Colonic mucosa (tissue), 4 donors: ENCODE results near the gene CABLES1. TPM values are rescaled to one million over a fixed set of nuclear protein-coding genes. Genes with fewer than 3 reads are reported as not detected.

Source experiments
- DNase-seq: peaks from one replicate; pipeline ENCODE4 v3.0.0-alpha.2; 2020
- H3K27ac ChIP-seq: fragments of 200-600 bp; one replicate; pipeline ENCODE4 v1.8.0; 2021
- H3K27me3 ChIP-seq: fragments of 200-600 bp; one replicate; pipeline ENCODE4 v1.8.0; 2021
- H3K36me3 ChIP-seq: fragments of 200-600 bp; one replicate; pipeline ENCODE4 v1.8.0; 2021
- H3K4me1 ChIP-seq: fragments of 200-600 bp; one replicate; pipeline ENCODE4 v1.8.0; 2021; ENCODE audit warnings: mild to moderate bottlenecking
- H3K4me3 ChIP-seq: fragments of 200-600 bp; one replicate; pipeline ENCODE4 v1.8.0; 2021
- H3K9ac ChIP-seq, 2 donors: one replicate each; pipeline ENCODE4 v1.7.0; 2013; ENCODE audit warnings: control low read depth in 2 of 2, low read depth in 2 of 2, low read length in 2 of 2
- H3K9me3 ChIP-seq: fragments of 200-600 bp; one replicate; pipeline ENCODE4 v1.8.0; 2021
- CTCF ChIP-seq: fragments of 200-600 bp; IDR thresholded peaks from one replicate; pipeline ENCODE4 v1.8.0; 2022; ENCODE audit warnings: antibody characterized with exemption, mild to moderate bottlenecking
- intact Hi-C: fragments of 100-400 bp; cut with DNase I; formaldehyde crosslinking; loops from one replicate; pipeline ENCODE4 v1.14.1; 2022
- total RNA-seq, 2 donors: library from RNA; stranded (reverse); fragmentation: NEBNext Ultra II Directional in 1 of 2; extraction: Animal tissue kit (Norgen Biotek cat#: 25700) in 1 of 2; gene quantifications; one replicate each; pipeline ENCODE4 v1.2.1, GENCODE V29; 2021
- donor health status: healthy.
- donor health status: DM: no; HTN: no; CAD: no.
- donor health status: DM: no; HTN: no; CAD: no.

Gene CABLES1
- total RNA-seq, 2 donors from 2014 or later, result 4.2 to 6.2 TPM

- intact Hi-C loops, result no loop called here
- peak; percentile 45 for DNase-seq
- H3K27ac ChIP-seq, result peak overlapping the region; percentile 46
Measured at GRCh38 chr18:23231340-23232021, 96.2 kb downstream of the CABLES1 start.

GRCh38 chr18:23232331-23232730, 97.0 kb downstream of the CABLES1 start:
- H3K4me3 ChIP-seq, result no peak overlapping the region
- TF ChIP-seq CTCF, result no peak
- H3K27me3 ChIP-seq, result no peaks in the 10 kb centered on the region
- H3K4me1 ChIP-seq, result no peaks in the 10 kb centered on the region
- H3K27ac ChIP-seq, result no peak overlapping the region
- H3K36me3 ChIP-seq, result no peaks in the 10 kb centered on the region
- intact Hi-C loops, result no loop called here
- DNase-seq, result no peak
- H3K9me3 ChIP-seq, result no peaks in the 10 kb centered on the region
- no peak overlapping the region for H3K9ac ChIP-seq

More at GRCh38 chr18:23231340-23232021, 96.2 kb downstream of the CABLES1 start:
- Histone ChIP-seq H3K9ac (peak overlapping the region in 1 of 2 donors; percentile 12), H3K4me3 (no peak overlapping the region), H3K4me1 (no peaks in the 10 kb centered on the region), H3K36me3 (no peaks in the 10 kb centered on the region), H3K9me3 (no peaks in the 10 kb centered on the region), H3K27me3 (no peaks in the 10 kb centered on the region)
- no peak for TF ChIP-seq CTCF

DNA sequence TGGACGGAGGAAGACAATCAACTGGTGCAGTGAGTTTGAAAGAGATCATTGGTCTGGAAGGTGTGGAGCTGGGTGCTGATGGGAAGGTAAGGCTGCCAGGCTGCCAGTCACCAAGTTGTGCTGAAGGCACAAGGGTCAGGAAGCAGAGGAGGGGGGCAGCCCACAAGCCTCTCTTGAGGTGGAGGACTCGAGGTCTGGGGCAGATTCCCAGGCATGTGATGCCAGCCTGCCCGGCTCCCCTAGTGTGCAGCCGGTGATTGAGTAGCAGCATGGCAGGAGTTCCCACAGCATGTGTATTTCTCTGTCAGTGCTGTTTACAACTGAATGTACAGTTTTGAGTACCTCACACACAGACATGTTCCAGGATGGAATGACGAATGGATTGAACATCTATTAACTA, 99.3 kb downstream of the CABLES1 start:
- no peaks in the 10 kb centered on the region for H3K36me3 ChIP-seq
- no peaks in the 10 kb centered on the region for H3K4me1 ChIP-seq
- DNase-seq, result no peak
- H3K9ac ChIP-seq, result no peak overlapping the region
- H3K4me3 ChIP-seq, result no peak overlapping the region
- TF ChIP-seq CTCF, result no peak
- H3K27me3 ChIP-seq, result no peaks in the 10 kb centered on the region
- no peaks in the 10 kb centered on the region for H3K9me3 ChIP-seq
- intact Hi-C loops, result no loop called here
- H3K27ac ChIP-seq, result no peak overlapping the region

DNA sequence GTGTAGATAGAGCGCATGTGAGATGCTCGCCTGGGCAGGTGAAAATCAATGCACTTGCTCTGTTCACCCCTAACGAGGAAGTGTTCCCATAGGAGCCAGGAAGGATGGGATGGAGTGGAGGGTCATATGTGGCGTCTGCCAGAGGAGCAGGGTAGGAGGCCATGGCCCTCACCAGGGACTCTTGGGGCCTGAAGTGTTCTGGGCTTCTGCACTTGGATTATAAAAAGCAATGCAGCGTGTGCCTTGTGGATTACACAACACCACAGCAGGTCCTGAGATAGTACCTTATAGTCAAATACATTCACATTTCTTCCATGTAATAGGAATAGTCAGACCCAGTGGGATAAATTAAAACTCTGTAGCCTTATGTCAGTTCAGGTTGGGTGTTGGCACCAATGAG, 100.1 kb downstream of the CABLES1 start:
- Histone ChIP-seq H3K27me3 (no peaks in the 10 kb centered on the region), H3K9ac (no peak overlapping the region)
- intact Hi-C loops, result no loop called here

GRCh38 chr18:23235860-23236259, 100.6 kb downstream of the CABLES1 start:
- intact Hi-C loops, result no loop called here
- no peak overlapping the region for H3K4me3 ChIP-seq
- no peak overlapping the region for H3K27ac ChIP-seq
- no peaks in the 10 kb centered on the region for H3K36me3 ChIP-seq
- H3K27me3 ChIP-seq, result no peaks in the 10 kb centered on the region
- no peak overlapping the region for H3K9ac ChIP-seq
- no peak for DNase-seq
- no peaks in the 10 kb centered on the region for H3K9me3 ChIP-seq
- H3K4me1 ChIP-seq, result no peaks in the 10 kb centered on the region
- TF ChIP-seq CTCF, result no peak

More for the DNA sequence above, 100.1 kb downstream of the CABLES1 start:
- Histone ChIP-seq H3K4me1 (no peaks in the 10 kb centered on the region), H3K36me3 (no peaks in the 10 kb centered on the region), H3K4me3 (no peak overlapping the region), H3K9me3 (no peaks in the 10 kb centered on the region), H3K27ac (no peak overlapping the region)
- TF ChIP-seq CTCF, result no peak
- no peak for DNase-seq
